NK-92 treated with Interleukin-12 subunit alpha and Interleukin-12 subunit beta, amount 100 ng/mL, for 24 hours (cell line): ENCODE results near the gene MEGF8.

Experiments
- DNase-seq: peaks from one replicate; lab custom pipeline; 2025; lab: John Stamatoyannopoulos, UW

The MEGF8 gene

GRCh38 chr19:42388851-42389489 is 63.5 kb downstream of the MEGF8 start:
- no peak for DNase-seq

DNA sequence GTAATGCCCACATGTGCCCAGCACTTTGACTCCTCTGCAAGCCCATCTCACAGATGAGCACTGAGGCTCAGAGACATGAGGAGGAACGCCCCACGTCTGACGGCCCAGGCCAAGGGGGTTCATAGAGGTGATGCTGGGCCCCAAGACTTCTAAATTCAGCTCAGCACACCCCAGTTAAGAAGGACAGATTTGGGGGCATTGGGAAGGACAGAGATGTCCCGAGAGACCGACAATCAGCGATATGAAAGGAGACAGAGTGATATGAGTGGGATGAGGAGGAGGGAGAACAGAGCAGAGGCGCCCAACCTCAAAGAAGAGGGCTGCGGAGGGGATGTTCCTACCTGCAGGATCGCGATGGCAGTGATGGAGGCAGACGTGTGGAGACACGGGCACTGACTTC is 64.5 kb downstream of the MEGF8 start, which contains the start of gene CNFN:
Gene CNFN (minus strand): TSS at position 399 of the 400 bp plus-strand sequence. CDS start 1,260 bp downstream, outside the sequence.
- DNase-seq, result no peak

DNA sequence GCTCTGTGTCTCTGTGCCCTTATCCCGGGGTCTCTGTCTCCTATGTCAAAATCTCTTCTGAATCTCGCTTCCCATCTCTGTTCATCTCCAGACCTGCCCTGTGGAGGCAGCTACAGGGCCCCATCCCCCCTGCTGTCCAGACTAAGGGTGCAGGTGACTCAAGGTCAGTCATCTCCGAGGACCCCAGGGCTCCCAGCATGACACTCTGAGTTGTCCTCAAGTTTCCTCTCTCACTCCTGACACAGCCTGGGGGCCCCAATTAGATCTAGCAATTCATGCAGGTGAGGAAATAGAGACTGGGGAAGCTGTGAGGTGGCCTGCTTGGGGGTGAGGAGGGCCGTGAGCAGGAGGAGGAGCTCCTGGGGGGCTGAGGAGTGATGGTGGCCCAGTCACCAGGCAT is 66.7 kb downstream of the MEGF8 start:
- DNase-seq, result no peak

DNA sequence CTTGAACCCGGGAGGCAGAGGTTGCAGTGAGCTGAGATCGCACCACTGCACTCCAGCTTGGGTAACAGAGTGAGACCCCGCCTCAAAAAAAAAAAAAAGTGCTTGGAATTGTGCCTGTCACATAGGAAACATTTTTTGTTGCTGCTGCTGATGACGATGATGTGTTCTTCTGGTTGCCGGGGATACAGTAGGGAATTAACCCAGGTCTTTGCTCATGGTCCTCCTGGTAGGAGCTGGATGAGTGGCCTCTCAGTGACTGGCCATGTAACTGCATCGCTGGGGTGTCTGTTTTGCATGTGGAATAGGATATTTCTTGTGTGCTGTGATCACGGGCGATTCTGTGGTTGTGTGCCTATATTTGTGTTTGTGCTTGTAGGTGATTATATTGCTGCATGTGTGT is 69.3 kb downstream of the MEGF8 start:
- no peak for DNase-seq

GRCh38 chr19:42396381-42397262 is 71.2 kb downstream of the MEGF8 start:
- peak; percentile 96 for DNase-seq

DNA sequence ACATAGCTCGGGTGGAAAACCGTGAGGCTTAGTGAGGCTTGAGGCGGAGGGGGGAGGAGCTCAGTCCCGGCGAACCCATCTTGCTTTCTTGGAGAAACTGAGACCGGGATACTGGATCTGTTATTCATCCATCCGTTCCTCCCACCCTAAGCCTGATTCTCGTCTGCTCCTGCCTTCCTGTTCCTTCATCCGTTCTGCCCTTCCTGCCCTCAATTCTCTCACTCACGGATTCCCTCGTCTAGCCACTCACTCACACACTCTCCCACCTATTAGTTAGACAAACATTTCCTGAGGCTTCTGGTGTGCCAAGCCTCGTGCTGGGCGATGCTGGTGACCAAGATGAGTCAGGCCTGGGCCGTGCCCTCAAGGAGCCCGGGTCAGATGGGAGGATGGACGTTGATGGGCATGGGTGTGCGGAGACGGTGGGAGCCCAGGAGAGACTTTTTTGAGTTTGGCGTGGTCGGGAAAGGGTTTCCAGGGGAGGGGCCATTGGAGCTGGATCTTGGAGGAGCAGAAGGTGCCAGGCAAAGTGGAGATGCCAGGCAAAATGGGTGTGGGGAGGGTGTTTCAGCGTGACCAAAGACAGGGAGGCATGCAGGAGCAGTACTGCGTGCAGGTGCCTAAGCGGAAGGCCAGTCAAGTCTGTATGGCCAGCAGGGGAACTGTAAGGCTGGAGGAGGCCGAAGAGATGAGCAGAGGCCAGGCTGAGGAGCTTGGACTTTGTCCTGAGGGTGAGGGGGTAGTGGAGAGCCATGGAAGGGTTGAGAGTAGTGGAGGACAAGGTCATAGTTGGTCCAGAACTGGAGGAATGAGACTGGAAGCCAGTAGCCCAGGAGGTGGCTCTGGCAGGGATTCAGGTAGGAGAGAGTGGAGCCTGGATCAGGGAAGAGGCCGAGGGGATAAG is 72.1 kb downstream of the MEGF8 start:
- peak; percentile 16 for DNase-seq

GRCh38 chr19:42400404-42400803 is 75.0 kb downstream of the MEGF8 start:
- DNase-seq, result no peak

- peak; percentile 8 for DNase-seq
Observed at GRCh38 chr19:42401365-42402303, 76.2 kb downstream of the MEGF8 start.

DNA sequence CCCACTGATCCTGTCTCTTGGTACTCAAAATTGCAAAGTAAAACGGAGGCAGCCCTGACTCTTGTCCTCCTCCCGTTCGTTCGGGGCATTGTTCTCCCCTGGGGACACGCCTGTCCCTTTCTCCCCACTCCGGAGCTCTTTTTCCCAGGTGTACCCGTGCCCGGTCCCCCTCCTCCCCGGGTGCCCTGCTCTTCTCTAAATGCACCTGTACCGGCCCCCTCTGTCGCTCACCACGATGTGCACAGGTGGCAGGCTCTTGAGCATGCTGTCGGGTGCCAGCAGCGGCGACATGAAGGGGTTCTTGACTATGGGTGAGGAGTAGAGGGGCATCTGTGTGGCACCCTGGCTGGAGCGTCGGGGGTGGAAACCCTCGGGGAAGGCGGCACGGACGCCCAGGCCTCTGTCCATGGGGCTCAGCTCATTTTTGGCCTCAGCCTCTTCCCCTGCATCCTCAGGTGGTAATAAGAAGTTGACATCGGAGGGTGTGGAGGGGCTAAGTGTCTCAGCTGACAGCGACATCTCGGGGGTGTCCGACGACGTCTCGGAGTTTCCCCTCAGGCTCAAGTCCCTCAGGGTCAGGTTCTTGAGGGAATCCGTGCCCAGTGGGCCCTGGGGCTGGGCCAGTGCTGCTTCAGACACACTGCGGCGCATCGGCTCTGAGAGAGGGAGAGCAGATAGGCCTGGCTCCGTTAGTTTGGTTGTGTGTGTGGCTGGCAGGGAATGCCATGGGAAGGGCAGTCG is 77.1 kb downstream of the MEGF8 start:
- DNase-seq, result no peak

GRCh38 chr19:42403586-42403985 is 78.2 kb downstream of the MEGF8 start:
- no peak for DNase-seq

DNA sequence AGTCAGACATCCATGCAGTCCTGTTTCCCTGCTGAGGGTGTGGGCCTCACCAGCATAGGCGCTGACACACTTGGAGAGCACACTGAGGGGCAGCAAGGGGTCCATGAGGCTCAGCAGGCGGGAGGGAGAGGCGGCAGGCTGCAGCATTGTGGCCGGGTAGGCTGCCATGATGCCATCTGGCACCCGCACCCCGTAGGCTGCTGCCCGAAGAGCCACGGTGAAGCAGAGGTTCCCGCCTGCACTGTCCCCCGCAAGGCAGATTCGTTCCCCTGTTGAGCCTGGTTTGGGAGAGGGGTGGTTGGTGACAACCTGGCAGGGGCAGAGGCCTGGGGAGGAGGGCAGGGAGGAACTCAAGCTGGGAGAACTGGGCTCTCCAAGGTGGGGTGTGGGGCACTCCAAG is 80.7 kb downstream of the MEGF8 start:
- DNase-seq, result no peak

GRCh38 chr19:42407085-42407815 is 81.8 kb downstream of the MEGF8 start:
- no peak for DNase-seq

- DNase-seq, result no peak
Observed at GRCh38 chr19:42407816-42408175, 82.4 kb downstream of the MEGF8 start.

DNA sequence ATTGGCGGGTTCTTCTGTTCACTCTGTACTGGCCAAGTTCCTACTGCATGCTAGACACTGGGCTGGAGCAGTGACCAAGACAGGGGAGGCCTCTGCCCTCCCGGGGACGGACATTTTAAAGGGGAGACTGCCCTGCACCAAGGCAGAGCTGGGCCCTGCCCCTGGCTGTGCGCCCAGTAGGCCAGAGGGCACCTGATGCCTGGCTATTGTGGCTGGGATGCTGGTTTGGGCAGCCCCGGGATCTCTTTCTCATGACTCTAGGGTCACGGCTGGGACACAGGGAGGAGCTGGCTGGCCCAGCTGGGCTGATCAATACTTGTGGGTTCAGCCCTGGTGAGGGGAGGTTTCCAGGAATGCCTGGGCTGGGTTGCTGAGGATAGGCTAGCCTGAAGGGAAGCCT is 84.0 kb downstream of the MEGF8 start:
- DNase-seq, result no peak

DNA sequence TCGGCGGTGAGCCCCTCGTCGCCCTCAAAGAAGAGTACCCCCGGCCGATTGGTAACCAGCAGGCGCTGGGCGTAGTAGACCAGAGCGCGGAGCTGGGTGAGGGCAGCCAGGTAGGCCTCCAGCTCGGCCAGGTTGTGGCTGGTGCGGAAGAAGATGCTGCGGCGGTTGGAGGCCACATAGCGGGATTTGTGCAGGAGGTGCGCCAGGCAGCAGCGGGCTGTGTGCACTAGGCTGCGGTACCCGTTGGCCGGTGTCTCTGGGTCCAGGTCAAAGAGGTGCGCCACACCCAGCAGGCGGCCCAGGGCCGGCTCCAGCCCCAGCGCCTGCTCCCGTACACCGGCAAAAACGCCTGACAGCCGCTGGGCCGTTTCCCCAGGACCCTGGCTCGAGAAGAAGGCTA is 84.9 kb downstream of the MEGF8 start:
- DNase-seq, result no peak

DNA sequence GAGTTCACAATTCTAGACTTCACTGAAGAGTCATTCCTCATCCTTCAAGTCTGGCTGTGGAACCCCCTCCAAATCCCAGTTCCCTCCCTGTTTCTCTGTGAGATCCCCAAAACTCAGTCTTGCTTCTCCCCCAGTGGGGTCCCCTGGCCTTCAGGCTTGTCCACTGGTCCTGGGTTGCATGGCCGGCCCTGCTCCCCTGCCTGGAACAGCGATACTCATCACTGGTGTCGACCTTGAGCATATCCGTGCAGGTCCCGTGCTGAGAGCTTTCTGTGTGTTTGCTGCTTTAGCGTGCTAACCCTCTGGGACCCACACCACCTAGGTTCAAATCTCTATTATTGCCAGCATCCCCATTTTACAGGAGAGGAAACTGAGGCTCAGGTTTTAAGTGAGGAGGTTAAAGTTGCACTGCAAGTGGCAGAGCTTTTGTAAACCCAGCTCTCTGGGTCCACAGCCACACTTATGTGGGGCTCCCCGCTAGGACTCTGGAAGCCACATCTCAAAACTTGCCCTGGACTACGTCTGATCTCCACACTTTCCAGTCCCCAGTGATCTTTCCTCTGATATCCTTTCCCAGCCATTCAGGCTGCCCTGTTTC is 86.2 kb downstream of the MEGF8 start:
- no peak for DNase-seq

GRCh38 chr19:42412227-42412626 is 86.8 kb downstream of the MEGF8 start:
- DNase-seq, result no peak

GRCh38 chr19:42412661-42413076 is 87.2 kb downstream of the MEGF8 start:
- no peak for DNase-seq

- DNase-seq, result no peak
Observed at GRCh38 chr19:42419309-42419708, 93.9 kb downstream of the MEGF8 start.
